ENCODE results near the gene CBX3. TPM values are rescaled to one million over a fixed set of nuclear protein-coding genes. Genes with fewer than 3 reads are reported as not detected.

Gene CBX3
- total and polyA plus RNA-seq, 2 of the 8 experiments (the other 6 are each of a cell fraction or from before 2014, with no cell fraction given) = 71.3 to 258 TPM

- Histone ChIP-seq H3K27me3 (replicated peaks in 1 of 4; ENCODE audit: control insufficient read depth in 3 of 4, extremely low read depth in 1 of 4, insufficient read depth in 3 of 4, low read length in 3 of 4) (no peaks in the 10 kb centered on the region), H3K14ac (ENCODE audit: insufficient read length) (no peak overlapping the region), H3K79me1 (ENCODE audit: low read depth, low read length) (peaks cover 11% of the 10 kb centered on the region), H3K36me3 (ENCODE audit: control insufficient read depth in 2 of 4, insufficient read depth in 4 of 4, low read length in 3 of 4) (no peaks in the 10 kb centered on the region), H3K18ac (ENCODE audit: extremely low read depth, low read length) (no peak overlapping the region), H2BK12ac (ENCODE audit: low read depth, low read length) (no peak overlapping the region), H3K79me2 (ENCODE audit: control insufficient read depth in 1 of 2, insufficient read depth in 2 of 2, low read length in 2 of 2) (peaks cover 33 to 89% of the 10 kb centered on the region in 2 experiments), H2BK20ac (ENCODE audit: low read length) (no peak overlapping the region), H3K23me2 (ENCODE audit: low read depth, low read length) (no peaks in the 10 kb centered on the region), H4K20me1 (replicated peaks in 1 of 2; ENCODE audit: control insufficient read depth in 1 of 2, insufficient read depth in 2 of 2, low read length in 2 of 2) (peaks cover 6 to 31% of the 10 kb centered on the region in 2 experiments), H2BK120ac (replicated peaks; ENCODE audit: low read depth, low read length) (no peak overlapping the region), H3K4ac (replicated peaks; ENCODE audit: insufficient read length, low read depth, low read length) (no peak overlapping the region), H3K4me1 (replicated peaks in 1 of 4; ENCODE audit: control insufficient read depth in 3 of 4, insufficient read depth in 4 of 4, low read length in 3 of 4) (peaks cover 7 to 23% (median 21%) of the 10 kb centered on the region in 4 experiments), H3K9me3 (ENCODE audit: insufficient read depth in 2 of 2, low read depth in 1 of 2, low read length in 1 of 2) (no peaks in the 10 kb centered on the region), H3K9ac (replicated peaks in 1 of 4; ENCODE audit: extremely low read depth in 1 of 4, low read depth in 3 of 4, low read length in 3 of 4) (no peak overlapping the region), H2AFZ (ENCODE audit: low read length) (no peak overlapping the region), H3K4me3 (ENCODE audit: extremely low read depth in 1 of 4, insufficient read depth in 2 of 4, low read depth in 3 of 4, low read length in 4 of 4) (no peak overlapping the region), H3K23ac (ENCODE audit: insufficient read length) (no peak overlapping the region), H3K4me2 (ENCODE audit: insufficient read depth in 1 of 2, low read depth in 2 of 2, low read length in 2 of 2) (no peak overlapping the region), H2BK5ac (ENCODE audit: low read depth, low read length) (no peak overlapping the region), H3K27ac (ENCODE audit: low read depth, low read length) (no peak overlapping the region), H4K5ac (ENCODE audit: insufficient read length, low read depth, low read length) (no peak overlapping the region), H3K56ac (replicated peaks; ENCODE audit: insufficient read length, low read depth, low read length) (no peak overlapping the region), H2AK5ac (ENCODE audit: low read depth, low read length) (no peak overlapping the region), H4K91ac (replicated peaks; ENCODE audit: insufficient read length, low read length) (no peak overlapping the region), H4K8ac (ENCODE audit: extremely low read depth, insufficient read depth, low read length) (no peak overlapping the region), H2BK15ac (ENCODE audit: low read length) (no peak overlapping the region)
- ChIA-PET POLR2A (ENCODE audit: partially characterized antibody) (interaction anchor here (0.6 to 2.3 kb wide), 5 partner anchors 8 to 31 kb away, joined by 3 to 7 read pairs (median 7); partner anchors contain the start of gene NFE2L3), CTCF (ENCODE audit: partially characterized antibody) (interaction anchor here (1.7 to 3.4 kb wide), 2 partner anchors 8 to 72 kb away, joined by 8 to 20 read pairs; no protein-coding TSS in a partner anchor)
- DNase-seq (ENCODE audit: low read depth in 1 of 2, low spot score in 2 of 2) (no peak), FAIRE-seq (no peak)
- WGBS, 2 experiments (ENCODE audit: extremely low coverage in 1 of 2, insufficient coverage in 1 of 2, insufficient read length in 1 of 2, insufficient replicate concordance in 2 of 2, low coverage in 1 of 2, low lambda C conversion rate in 2 of 2, missing lambda C conversion rate in 1 of 2) = 95% methylated on average over 2 of the region's 2 CpGs; no CpG with 5 or more reads in 1 of the 2 experiments
- no peak for TF ChIP-seq MAX (IDR thresholded peaks at IDR 0.05)
- no peak for TF ChIP-seq SP4 (IDR thresholded peaks at IDR 0.05; ENCODE audit: low read length)
- no peak for TF ChIP-seq EZH2 (IDR thresholded peaks at IDR 0.05; ENCODE audit: low read depth, low read length, severe bottlenecking)
- no peak for TF ChIP-seq SP2 (IDR thresholded peaks at IDR 0.05; ENCODE audit: low read length)
- no peak for TF ChIP-seq MAFK (IDR thresholded peaks at IDR 0.05; ENCODE audit: low read depth, low read length)
- TF ChIP-seq BCL11A (IDR thresholded peaks at IDR 0.05; ENCODE audit: low read depth in 2 of 2, low read length in 2 of 2) = no peak
- TF ChIP-seq SUZ12 (IDR thresholded peaks at IDR 0.05; ENCODE audit: low read length) = no peak
- no peak for TF ChIP-seq SP1 (IDR thresholded peaks at IDR 0.05; ENCODE audit: low read depth, low read length)
- TF ChIP-seq ASH2L (IDR thresholded peaks at IDR 0.05; ENCODE audit: low read length) = no peak
- TF ChIP-seq TAF1 (IDR thresholded peaks at IDR 0.05; ENCODE audit: low read depth, low read length) = no peak
- TF ChIP-seq CTBP2 (IDR thresholded peaks at IDR 0.05; ENCODE audit: borderline replicate concordance, insufficient read depth, insufficient read length, low read length) = no peak
- TF ChIP-seq TBP (IDR thresholded peaks at IDR 0.05; ENCODE audit: low read depth, low read length) = no peak
- TF ChIP-seq RNF2 (IDR thresholded peaks at IDR 0.05; ENCODE audit: borderline replicate concordance, low read depth, low read length, missing control alignments, poor library complexity, severe bottlenecking) = no peak
- no peak for TF ChIP-seq NANOG (IDR thresholded peaks at IDR 0.05; ENCODE audit: insufficient read depth, low read depth, low read length, poor library complexity, severe bottlenecking)
Measured at GRCh38 chr7:26162431-26162830, 39.1 kb upstream of the CBX3 start.

Measured in H1 (cell line).